Testis (tissue), 2 donors: ENCODE data around the gene MIPEP.

Experiments
- POLR2A ChIP-seq: fragments of 450-650 bp; IDR thresholded peaks from one replicate; pipeline ENCODE4 v1.6.1; 2017; ENCODE audit warnings: antibody characterized with exemption, mild to moderate bottlenecking, moderate library complexity
- TF ChIP-seq, protein P1 (sequence below), 3 experiments: fragments of 450-650 bp in 2 of 3; fragments of 200-600 bp in 1 of 3; sonication (generic) in 1 of 3; IDR thresholded peaks; one replicate each; pipeline ENCODE4 v1.5.1; 2016 to 2019; ENCODE audit warnings: antibody characterized with exemption in 3 of 3, mild to moderate bottlenecking in 2 of 3, moderate library complexity in 1 of 3

- TF ChIP-seq POLR2A = no peak
- TF ChIP-seq, protein P1, sequence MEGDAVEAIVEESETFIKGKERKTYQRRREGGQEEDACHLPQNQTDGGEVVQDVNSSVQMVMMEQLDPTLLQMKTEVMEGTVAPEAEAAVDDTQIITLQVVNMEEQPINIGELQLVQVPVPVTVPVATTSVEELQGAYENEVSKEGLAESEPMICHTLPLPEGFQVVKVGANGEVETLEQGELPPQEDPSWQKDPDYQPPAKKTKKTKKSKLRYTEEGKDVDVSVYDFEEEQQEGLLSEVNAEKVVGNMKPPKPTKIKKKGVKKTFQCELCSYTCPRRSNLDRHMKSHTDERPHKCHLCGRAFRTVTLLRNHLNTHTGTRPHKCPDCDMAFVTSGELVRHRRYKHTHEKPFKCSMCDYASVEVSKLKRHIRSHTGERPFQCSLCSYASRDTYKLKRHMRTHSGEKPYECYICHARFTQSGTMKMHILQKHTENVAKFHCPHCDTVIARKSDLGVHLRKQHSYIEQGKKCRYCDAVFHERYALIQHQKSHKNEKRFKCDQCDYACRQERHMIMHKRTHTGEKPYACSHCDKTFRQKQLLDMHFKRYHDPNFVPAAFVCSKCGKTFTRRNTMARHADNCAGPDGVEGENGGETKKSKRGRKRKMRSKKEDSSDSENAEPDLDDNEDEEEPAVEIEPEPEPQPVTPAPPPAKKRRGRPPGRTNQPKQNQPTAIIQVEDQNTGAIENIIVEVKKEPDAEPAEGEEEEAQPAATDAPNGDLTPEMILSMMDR (IDR thresholded peaks at IDR 0.05) = no peak
Measured at GRCh38 chr13:23934520-23934919, 45.3 kb upstream of the MIPEP start.
